Sigmoid colon (tissue), 7 donors: Measurements from ENCODE around the gene ADARB1. TPM values are rescaled to one million over a fixed set of nuclear protein-coding genes. Genes with fewer than 3 reads are reported as not detected.

Source experiments
- DNase-seq: peaks from one replicate; pipeline ENCODE4 v3.0.0-alpha.2; 2019
- H3K27ac ChIP-seq, 4 donors: fragments of 200-600 bp; sonication (generic); one replicate each; pipeline ENCODE4 v1.5.1; 2016 to 2019; ENCODE audit warnings: mild to moderate bottlenecking in 1 of 4
- H3K27me3 ChIP-seq, 3 donors: fragments of 200-600 bp; sonication (generic); one replicate each; pipeline ENCODE4 v1.5.1; 2019; ENCODE audit warnings: mild to moderate bottlenecking in 1 of 3
- H3K36me3 ChIP-seq, 4 donors: fragments of 200-600 bp; sonication (generic); one replicate each; pipeline ENCODE4 v1.5.1; 2016 to 2019
- H3K4me1 ChIP-seq, 4 donors: fragments of 200-600 bp; sonication (generic); one replicate each; pipeline ENCODE4 v1.5.1; 2017 to 2019
- H3K4me3 ChIP-seq, 4 donors: fragments of 200-600 bp; sonication (generic); one replicate each; pipeline ENCODE4 v1.5.1; 2017 to 2019; ENCODE audit warnings: mild to moderate bottlenecking in 2 of 4, moderate library complexity in 1 of 4
- H3K9me3 ChIP-seq, 4 donors: fragments of 200-600 bp in 3 of 4; sonication (generic) in 3 of 4; one replicate each; pipeline versions ENCODE4 v1.5.1 to v1.6.1; 2013 to 2019
- EP300 ChIP-seq, 4 donors: sonication (generic); formaldehyde crosslinking; IDR thresholded peaks; one replicate each; pipeline ENCODE4 v1.6.1; 2017; ENCODE audit warnings: antibody characterized with exemption in 4 of 4
- POLR2A ChIP-seq, 2 donors: fragments of 450-650 bp; IDR thresholded peaks; one replicate each; pipeline ENCODE4 v1.6.1; 2016; ENCODE audit warnings: antibody characterized with exemption in 2 of 2, mild to moderate bottlenecking in 2 of 2, moderate library complexity in 2 of 2
- POLR2AphosphoS5 ChIP-seq, 4 donors: sonication (generic); formaldehyde crosslinking; IDR thresholded peaks; one replicate each; pipeline ENCODE4 v1.6.1; 2017; ENCODE audit warnings: antibody characterized with exemption in 4 of 4
- WGBS, 2 donors: extraction: QIAGEN DNeasy Blood & Tissue Kit; methylation state at CpG; one replicate each; pipeline ENCODE4 v1.1.7; 2013; 5-methylcytosine and 5-hydroxymethylcytosine counted together
- intact Hi-C: fragments of 100-400 bp; cut with DNase I; formaldehyde crosslinking; loops from one replicate; pipeline ENCODE4 v1.15.1; 2023
- polyA plus RNA-seq, 3 donors: library from polyadenylated mRNA; stranded (reverse); fragments of 200-250 nt; gene quantifications; one replicate each; pipeline ENCODE4 v1.2.3, GENCODE V29; 2013
- total RNA-seq, 4 donors: library from RNA; depleted of rRNA; stranded (reverse); fragments of >200 nt; gene quantifications; one replicate each; pipeline ENCODE4 v1.1.0, GENCODE V29; 2016
- TF ChIP-seq, protein P1 (sequence below), 4 experiments: fragments of 450-650 bp in 3 of 4; fragments of 200-600 bp in 1 of 4; IDR thresholded peaks; one replicate each; pipeline ENCODE4 v1.5.1; 2016 to 2019; ENCODE audit warnings: antibody characterized with exemption in 4 of 4, mild to moderate bottlenecking in 3 of 4, moderate library complexity in 2 of 4
- donor health status: healthy with polysubstance abuse.
- donor health status: Bipolar disorder and iron deficiency.
- donor health status: healthy.

The ADARB1 gene
- total and polyA plus RNA-seq, 7 donors, result 0.92 to 102 (median 41.3) TPM

DNA sequence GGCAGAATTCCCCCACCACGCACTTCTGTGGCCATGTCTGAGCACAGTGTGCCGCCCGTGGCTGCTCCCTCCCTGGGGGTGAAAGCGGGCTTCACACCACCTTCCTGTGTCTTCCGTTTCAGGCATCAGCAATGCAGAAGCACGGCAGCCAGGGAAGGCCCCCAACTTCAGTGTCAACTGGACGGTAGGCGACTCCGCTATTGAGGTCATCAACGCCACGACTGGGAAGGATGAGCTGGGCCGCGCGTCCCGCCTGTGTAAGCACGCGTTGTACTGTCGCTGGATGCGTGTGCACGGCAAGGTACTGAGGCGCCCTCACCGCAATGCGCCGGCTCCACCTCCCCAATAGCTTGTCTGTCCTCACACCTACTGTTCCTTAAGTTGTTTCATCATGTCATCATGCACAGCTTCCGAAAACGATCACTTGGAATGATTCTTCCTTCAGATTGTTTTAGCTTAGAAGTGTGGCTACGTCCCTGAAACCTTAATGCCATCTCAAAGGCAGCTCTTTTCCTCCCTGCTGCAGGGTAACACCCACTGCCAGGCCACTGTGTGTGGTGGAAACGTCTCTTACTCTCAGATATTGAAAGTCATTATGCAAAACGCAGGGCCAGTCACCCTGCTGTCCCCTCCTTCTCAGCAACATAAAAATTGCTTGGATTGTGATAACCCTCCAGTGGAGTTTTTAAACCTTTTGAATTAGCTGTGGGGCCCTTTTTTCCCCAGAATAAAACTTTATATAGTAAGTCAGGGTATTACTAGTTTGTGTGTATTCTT lies 146.5 kb downstream of the ADARB1 start:
- intact Hi-C loops, result no loop called here
- Histone ChIP-seq H3K36me3 (peaks cover 15 to 66% (median 36%) of the 10 kb centered on the region in 4 donors), H3K9me3 (no peaks in the 10 kb centered on the region), H3K4me3 (no peak overlapping the region), H3K27ac (no peak overlapping the region), H3K27me3 (no peaks in the 10 kb centered on the region), H3K4me1 (no peaks in the 10 kb centered on the region)
- TF ChIP-seq, protein P1, sequence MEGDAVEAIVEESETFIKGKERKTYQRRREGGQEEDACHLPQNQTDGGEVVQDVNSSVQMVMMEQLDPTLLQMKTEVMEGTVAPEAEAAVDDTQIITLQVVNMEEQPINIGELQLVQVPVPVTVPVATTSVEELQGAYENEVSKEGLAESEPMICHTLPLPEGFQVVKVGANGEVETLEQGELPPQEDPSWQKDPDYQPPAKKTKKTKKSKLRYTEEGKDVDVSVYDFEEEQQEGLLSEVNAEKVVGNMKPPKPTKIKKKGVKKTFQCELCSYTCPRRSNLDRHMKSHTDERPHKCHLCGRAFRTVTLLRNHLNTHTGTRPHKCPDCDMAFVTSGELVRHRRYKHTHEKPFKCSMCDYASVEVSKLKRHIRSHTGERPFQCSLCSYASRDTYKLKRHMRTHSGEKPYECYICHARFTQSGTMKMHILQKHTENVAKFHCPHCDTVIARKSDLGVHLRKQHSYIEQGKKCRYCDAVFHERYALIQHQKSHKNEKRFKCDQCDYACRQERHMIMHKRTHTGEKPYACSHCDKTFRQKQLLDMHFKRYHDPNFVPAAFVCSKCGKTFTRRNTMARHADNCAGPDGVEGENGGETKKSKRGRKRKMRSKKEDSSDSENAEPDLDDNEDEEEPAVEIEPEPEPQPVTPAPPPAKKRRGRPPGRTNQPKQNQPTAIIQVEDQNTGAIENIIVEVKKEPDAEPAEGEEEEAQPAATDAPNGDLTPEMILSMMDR (IDR thresholded peaks at IDR 0.05), result no peak
- TF ChIP-seq EP300 (IDR thresholded peaks at IDR 0.05) (no peak), POLR2A (IDR thresholded peaks at IDR 0.05) (no peak), POLR2AphosphoS5 (IDR thresholded peaks at IDR 0.05) (no peak)
- DNase-seq, result no peak
- 93 to 94% methylated on average over 29 of the region's 29 CpGs for WGBS, 2 donors

DNA sequence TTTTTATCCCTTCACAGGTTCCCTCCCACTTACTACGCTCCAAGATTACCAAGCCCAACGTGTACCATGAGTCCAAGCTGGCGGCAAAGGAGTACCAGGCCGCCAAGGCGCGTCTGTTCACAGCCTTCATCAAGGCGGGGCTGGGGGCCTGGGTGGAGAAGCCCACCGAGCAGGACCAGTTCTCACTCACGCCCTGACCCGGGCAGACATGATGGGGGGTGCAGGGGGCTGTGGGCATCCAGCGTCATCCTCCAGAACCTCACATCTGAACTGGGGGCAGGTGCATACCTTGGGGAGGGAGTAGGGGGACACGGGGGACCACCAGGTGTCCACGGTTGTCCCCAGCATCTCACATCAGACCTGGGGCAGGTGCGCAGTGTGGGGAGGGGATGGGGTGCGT lies 147.6 kb downstream of the ADARB1 start:
- Histone ChIP-seq H3K36me3 (peaks cover 15 to 66% (median 36%) of the 10 kb centered on the region in 4 donors), H3K27me3 (no peaks in the 10 kb centered on the region), H3K4me1 (no peaks in the 10 kb centered on the region), H3K9me3 (no peaks in the 10 kb centered on the region), H3K4me3 (no peak overlapping the region), H3K27ac (no peak overlapping the region)
- intact Hi-C loops, result no loop called here
- TF ChIP-seq, protein P1 (IDR thresholded peaks at IDR 0.05), result no peak
- TF ChIP-seq POLR2A (IDR thresholded peaks at IDR 0.05), result no peak
- no peak for TF ChIP-seq EP300 (IDR thresholded peaks at IDR 0.05)
- no peak for TF ChIP-seq POLR2AphosphoS5 (IDR thresholded peaks at IDR 0.05)
- DNase-seq, result no peak
- WGBS, 2 donors, result 93 to 94% methylated on average over 15 of the region's 15 CpGs

DNA sequence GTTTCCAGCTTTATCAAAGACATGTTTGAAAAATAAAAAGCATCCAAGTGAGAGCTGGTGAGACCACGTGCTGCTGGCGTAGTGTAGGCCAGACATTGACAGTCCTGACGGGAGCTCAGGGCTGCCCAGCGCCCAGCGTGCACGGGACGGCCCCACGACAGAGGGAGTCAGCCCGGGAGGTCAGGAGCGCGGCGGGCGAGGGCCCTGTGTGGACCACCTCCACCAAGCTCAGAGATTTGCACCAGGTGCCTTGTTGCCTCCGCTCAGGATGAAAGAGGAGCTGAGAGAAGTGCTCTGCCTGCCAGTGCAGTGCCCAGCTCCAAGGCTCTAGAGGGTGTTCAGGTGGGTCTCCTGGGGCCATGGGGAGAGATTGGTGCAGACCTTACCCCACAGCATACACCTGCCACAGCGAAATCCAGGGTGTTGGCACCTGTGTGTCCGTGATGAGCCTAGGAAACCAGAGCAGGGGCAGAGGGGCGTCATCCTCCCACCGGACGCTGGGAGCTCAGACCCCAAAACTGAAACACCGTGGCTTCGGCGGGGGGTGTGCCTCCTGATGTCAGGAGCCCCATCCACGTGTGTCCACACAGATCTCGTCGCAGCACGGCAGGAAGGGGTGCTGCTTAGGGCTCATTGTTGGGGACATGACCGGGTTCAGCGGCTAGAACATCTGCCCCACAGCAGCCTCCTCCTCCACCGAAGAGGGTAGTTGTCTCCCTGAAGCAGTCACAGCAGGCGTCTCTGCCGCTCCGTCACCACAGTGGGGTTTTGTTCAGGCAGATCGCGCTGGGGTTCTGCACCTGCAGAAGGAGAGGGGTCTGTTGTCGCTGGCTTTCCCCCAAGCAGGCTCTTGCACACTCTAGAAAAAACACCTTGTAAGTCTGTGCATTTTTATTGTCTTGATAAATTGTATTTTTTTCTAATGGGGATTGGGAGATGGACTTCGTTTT lies 149.1 kb downstream of the ADARB1 start:
- peaks cover 0 to 12% (median 6%) of the 10 kb centered on the region in 4 donors for H3K4me1 ChIP-seq
- peaks cover 15 to 57% (median 34%) of the 10 kb centered on the region in 4 donors for H3K36me3 ChIP-seq
- no peaks in the 10 kb centered on the region for H3K27me3 ChIP-seq
- WGBS, 2 donors, result 94 to 96% methylated on average over 36 of the region's 36 CpGs
- no peak overlapping the region for H3K27ac ChIP-seq
- no peaks in the 10 kb centered on the region for H3K9me3 ChIP-seq
- no peak for DNase-seq
- intact Hi-C loops, result no loop called here
- TF ChIP-seq, protein P1 (IDR thresholded peaks at IDR 0.05), result no peak
- TF ChIP-seq EP300 (IDR thresholded peaks at IDR 0.05), result no peak
- no peak for TF ChIP-seq POLR2A (IDR thresholded peaks at IDR 0.05)
- TF ChIP-seq POLR2AphosphoS5 (IDR thresholded peaks at IDR 0.05), result no peak
- no peak overlapping the region for H3K4me3 ChIP-seq

DNA sequence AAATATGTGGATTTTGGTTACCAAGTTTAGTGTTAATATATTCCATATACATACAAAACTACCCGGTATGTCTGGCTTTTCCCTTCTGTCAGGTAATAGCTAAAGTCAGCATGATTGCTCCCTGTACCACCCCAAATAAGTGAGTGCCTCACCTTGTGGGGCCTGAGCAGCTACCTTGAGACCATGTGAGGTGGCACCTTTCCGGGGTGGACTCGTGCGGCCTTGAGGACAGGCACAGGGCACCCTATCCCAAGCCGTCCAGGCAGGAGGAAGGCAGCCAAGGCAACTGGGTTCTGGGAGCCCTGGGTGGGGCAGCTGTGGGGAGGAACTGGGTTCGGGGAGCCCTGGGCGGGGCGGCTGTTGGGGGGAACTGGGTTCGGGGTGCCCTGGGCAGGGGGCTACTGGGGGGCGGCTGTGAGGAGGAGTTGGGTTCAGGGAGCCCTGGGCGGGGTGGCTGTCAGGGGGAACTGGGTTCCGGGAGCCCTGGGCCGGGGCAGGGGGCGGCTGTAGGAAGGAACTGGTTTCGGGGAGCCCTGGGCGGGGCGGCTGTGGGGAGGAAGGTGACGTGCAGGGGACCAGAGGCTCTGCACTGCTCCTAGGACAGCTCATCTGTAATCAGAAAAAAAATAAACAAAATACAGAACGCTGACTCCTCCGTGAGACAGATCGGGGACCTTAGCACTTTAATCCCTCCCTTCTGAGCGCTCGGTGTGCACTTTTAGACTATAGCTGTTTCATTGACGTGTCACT lies 150.0 kb downstream of the ADARB1 start:
- Histone ChIP-seq H3K36me3 (peaks cover 15 to 48% (median 34%) of the 10 kb centered on the region in 4 donors), H3K9me3 (no peaks in the 10 kb centered on the region), H3K4me3 (no peak overlapping the region), H3K4me1 (peaks cover 0 to 18% (median 9%) of the 10 kb centered on the region in 4 donors), H3K27me3 (no peaks in the 10 kb centered on the region), H3K27ac (no peak overlapping the region)
- no peak for DNase-seq
- TF ChIP-seq EP300 (IDR thresholded peaks at IDR 0.05), result no peak
- no peak for TF ChIP-seq POLR2AphosphoS5 (IDR thresholded peaks at IDR 0.05)
- TF ChIP-seq POLR2A (IDR thresholded peaks at IDR 0.05), result no peak
- TF ChIP-seq, protein P1 (IDR thresholded peaks at IDR 0.05), result no peak
- WGBS, 2 donors, result 82 to 83% methylated on average over 24 of the region's 24 CpGs
- intact Hi-C loops, result no loop called here
